GM23248 (cell line): ENCODE measurements around the gene XRN2.

Experiments used
- EZH2 ChIP-seq: fragments of 200-600 bp; sonication (generic); IDR thresholded peaks from 2 replicates; pipeline ENCODE4 v1.6.1; 2018; ENCODE audit warnings: antibody characterized with exemption, mild to moderate bottlenecking; ENCODE audit not compliant: insufficient read depth, poor library complexity, severe bottlenecking
- EZH2phosphoT487 ChIP-seq: fragments of 200-600 bp; sonication (generic); IDR thresholded peaks from 2 replicates; pipeline ENCODE4 v1.6.1; 2018; ENCODE audit warnings: antibody characterized with exemption, moderate library complexity, mild to moderate bottlenecking, low read depth; ENCODE audit not compliant: insufficient read depth

- TF ChIP-seq EZH2phosphoT487 (no peak), EZH2 (no peak)
Observed at GRCh38 chr20:21399005-21399475, 95.9 kb downstream of the XRN2 start.
